SK-N-DZ (cell line): ENCODE results near the gene PRKCH.

Experiments used
- DNase-seq: peaks from one replicate; pipeline ENCODE4 v3.0.0-alpha.2; 2015; ENCODE audit warnings: low spot score

The PRKCH gene

DNA sequence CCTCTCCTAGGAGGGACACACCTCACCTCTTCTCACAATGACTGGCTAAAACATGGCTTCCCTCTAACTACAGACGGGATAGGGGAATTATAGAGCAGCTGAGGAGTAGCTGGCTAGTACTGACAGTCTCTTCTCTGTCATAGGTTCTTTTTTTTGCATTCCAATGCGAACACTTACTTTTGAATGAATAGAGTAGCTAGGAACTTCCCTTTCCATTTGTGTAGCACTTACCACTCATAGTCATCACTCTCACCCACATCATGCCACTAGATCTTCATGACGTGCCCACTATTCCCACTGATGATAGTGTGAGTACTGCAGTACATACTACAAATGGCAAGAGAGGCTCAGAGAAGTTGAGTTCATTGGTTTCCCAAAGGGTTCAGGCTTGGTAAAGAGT is 230.0 kb downstream of the PRKCH start:
- no peak for DNase-seq

DNA sequence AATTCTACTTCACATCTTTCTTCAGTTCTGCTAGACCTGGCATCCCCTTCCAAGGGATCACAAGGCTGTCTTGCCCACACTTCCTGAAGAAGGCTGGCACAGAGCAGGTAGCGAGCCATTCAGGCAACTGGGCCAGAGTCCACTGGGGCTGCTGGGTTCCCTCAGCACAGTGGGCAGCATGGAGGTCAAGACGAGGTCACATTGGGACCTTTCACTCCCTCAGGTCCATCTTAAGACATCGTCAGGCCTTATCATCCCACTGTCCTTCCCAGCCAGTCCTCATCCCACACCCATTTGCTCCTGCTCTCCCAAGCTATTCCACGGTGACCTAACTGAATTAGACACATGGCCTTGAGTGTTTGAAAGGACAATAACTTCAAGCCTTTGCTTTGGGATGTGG is 230.9 kb downstream of the PRKCH start:
- DNase-seq = no peak

- no peak for DNase-seq
These were observed 232.6 kb downstream of the PRKCH start for GRCh38 chr14:61553730-61554641.

- no peak for DNase-seq
These were observed 233.9 kb downstream of the PRKCH start for GRCh38 chr14:61555056-61555838.

DNA sequence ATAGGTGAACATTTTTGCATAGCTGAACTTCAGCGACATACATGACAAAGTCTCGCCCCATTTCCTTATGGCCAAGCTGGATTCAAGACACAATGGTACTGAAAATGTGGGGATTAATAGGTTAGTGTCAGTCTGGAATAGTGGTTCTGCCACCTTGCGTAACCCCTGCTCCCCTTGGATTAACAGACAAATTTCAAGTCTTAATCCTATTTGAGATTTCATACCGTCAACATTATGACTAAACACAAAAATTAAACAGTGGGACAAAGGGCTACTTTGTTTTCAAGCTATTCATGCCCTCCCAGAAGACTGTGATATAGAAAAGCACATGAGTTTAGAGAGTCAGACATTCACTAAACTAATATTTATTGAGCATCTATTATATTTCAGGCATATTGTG is 235.1 kb downstream of the PRKCH start:
- DNase-seq = no peak

DNA sequence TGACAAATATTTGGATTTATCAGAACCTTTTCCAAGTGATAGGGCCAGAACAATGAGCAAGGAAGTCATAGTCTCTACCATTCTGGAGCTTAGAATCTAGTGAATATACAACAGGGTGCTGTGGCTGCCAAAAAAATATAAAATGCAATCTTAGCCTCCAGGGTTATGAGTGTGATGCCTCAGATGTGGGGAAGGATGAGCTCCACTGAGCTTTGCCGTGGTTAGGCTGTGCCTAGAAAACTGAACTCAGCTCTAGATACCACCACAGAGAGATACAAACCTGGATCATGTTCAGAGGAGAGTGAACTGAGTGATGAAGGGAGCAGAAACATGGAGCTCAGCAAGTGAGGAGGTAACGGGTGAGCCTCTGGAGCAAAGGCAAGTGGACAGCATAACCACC is 235.9 kb downstream of the PRKCH start:
- no peak for DNase-seq

DNA sequence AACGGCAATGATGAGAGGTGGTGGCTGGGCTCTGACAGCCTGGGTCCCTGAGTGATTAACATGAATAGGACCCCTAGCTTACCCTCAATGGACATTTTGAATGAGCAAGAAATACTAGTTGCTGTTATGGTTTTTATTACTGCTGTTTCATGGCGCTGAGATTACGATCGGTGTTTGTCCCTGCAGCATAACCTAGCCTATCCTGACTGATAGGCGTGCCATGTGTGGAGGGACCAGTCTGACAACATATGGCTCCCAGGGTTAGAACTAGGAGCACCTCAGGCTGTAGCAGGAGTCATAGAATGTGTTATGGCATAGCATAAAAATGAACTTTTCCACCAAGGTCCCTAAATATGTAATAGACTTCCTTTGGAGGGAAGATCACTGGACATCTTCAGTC is 236.5 kb downstream of the PRKCH start:
- no peak for DNase-seq

DNA sequence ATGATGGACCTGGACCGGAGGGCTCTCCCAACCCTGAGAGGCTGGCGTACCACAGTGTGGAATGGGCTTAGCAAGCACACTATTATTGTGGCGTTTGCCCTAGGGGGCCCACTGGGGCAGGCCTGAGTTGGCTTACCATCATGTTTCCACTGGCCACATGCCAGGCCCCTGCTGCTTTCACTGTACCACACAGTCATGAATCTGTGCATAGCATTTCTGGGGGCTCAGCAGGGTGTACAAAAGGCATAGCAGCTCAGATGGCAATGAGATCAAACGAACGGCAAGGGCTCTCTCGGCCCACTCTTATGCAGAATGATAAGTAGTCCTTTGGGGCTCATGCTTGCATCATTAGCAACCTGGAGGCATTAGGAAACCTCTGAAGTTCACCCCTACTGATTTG is 236.9 kb downstream of the PRKCH start:
- no peak for DNase-seq

- DNase-seq = peak; percentile 94
These were observed 238.3 kb downstream of the PRKCH start for GRCh38 chr14:61559641-61560201.

DNA sequence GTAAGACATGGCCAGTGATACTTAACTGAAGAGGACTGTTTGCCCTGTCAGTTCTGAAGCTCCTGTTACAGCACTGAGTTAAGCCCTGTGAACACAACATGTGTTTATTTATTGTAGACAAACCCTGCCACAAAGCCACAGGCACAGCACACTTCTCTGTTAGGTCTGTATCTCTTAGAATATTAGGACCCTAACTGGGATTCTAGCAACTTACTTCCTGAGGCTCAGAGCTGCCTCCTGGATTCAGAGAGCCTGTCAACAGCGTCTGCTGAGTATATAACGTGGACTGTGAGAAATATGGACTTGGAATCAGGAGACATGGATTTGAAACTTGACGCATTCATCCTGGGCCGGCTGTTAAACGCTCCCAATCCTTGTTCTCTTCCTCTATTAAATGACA is 238.9 kb downstream of the PRKCH start:
- DNase-seq = no peak

DNA sequence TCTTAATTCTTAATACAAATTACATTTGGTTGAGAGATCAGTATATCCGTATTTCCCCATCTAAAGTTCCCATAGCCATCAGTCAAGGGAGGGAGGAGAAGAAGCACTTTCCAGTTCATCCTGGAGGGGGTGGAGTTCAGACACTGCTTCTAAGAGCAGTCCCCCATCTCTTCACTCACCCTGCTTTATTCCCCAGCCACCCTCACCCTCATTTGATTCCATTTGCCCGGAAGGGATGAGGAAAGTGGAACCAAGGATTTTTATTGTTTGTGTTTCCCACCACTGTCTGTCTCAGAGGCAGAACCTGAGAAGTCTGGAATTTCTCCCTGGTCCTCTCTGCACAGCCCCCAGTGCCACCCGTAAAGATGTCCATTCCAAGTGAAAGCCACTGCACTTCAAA is 239.7 kb downstream of the PRKCH start:
- peak; percentile 65 for DNase-seq

GRCh38 chr14:61561657-61562276 is 240.4 kb downstream of the PRKCH start:
- peak; percentile 86 for DNase-seq

DNA sequence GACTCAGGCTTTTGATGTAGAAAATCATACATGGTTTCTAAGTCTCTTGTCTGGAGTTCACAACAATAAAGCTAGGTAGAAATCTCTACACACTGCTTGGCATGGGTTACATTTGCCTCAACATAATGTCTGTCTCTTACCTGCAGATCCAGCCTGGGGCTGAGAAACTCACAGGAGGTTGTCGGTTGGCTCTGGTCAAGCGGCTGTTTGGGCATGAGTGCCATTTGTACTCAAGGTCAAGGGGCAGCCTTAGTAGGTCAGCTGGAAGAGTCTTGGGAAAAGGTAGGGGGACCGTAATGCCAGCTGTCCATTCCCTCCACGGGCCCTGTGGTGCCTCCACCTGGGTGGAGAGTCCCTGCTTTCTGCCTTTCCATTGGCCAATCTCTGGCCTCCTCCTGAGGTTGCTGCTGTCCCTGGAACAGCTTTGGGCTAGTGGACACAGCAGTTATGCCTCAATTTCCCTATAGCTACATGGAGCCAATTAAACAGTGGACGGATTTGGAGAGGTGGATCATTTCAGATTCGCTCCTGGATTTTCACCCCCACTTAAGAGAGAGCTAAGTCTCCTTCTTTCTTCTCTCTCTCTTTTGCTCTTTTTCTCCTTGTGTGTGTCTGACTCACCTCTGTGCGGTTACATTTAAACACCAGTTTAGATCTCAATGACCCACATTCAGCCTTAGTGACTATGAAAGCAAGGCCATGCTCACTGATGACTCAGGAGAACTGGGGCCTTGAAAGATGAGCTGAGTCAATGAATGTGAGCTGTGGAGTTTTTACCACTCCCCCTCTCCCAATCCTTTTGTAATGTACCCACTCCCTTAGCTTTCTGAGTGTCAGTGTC is 241.2 kb downstream of the PRKCH start:
- no peak for DNase-seq

DNA sequence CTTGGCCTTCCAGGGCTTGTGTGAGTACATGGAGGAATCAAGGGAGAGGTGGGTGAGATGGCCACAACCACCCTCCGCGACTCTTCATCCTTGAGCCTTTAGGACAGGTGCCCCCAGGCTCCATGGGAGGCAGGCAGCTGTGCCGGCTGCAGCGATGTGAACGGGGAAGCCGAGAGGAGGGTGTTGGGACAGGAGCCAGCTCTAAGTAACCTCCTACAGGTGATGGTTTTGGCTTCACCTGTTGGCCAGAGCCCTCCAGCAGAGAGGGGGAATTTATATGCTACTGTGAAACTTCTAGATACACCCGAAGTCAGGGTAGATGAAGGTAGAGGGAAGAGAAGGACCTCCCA is 241.8 kb downstream of the PRKCH start:
- DNase-seq = no peak

GRCh38 chr14:61563880-61564617 is 242.7 kb downstream of the PRKCH start:
- no peak for DNase-seq

GRCh38 chr14:61564618-61565091 is 243.3 kb downstream of the PRKCH start:
- no peak for DNase-seq

- DNase-seq = no peak
These were observed 243.8 kb downstream of the PRKCH start for GRCh38 chr14:61565181-61565580.

- no peak for DNase-seq
These were observed 244.6 kb downstream of the PRKCH start for GRCh38 chr14:61565836-61566536.

DNA sequence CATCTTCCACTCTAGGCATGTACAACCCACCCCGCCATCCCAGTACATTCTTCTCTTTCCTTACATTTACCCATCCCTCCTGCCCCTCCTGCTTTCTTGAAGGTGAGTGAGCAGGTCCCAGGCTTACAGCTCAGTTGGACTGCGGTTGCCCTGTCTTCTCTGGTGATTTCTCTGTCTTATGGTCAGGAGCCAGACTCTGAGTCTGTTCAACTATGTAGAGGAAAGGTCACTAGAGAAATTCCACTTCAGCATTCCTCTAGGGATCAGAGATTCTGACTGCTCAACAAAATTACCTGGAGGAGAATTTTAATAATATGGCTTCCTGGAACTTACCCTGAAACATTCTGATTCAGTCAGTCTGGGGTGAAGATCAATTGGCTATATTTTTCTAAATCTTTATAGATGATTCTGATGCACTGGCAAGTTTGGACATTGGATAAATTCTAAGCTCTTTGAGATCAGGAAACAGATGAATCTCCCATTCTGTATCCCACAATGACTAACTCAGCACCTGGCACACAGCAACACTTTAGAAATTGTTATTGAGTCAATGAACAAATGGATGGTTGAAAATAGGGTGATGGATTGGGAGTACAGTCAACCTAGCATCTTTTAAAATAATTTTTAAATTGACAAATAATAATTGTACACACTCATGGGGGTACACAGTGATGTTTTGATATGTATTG is 245.3 kb downstream of the PRKCH start:
- DNase-seq = no peak
